Loucy (cell line): ENCODE results near the gene FHIT.

Experiments
- H2AFZ ChIP-seq: fragments of 200-600 bp; sonication (generic); 2 replicates; pipeline ENCODE4 v1.6.0; 2016; ENCODE audit warnings: antibody characterized with exemption, mild to moderate bottlenecking, low read length, moderate library complexity
- H3F3A ChIP-seq: fragments of 200-600 bp; 2 replicates; pipeline ENCODE4 v1.6.0; 2016; ENCODE audit warnings: antibody characterized with exemption, low read depth, mild to moderate bottlenecking
- H3K27me3 ChIP-seq: fragments of 200-600 bp; sonication (generic); 2 replicates; pipeline ENCODE4 v1.6.1; 2014; ENCODE audit warnings: low read length, mild to moderate bottlenecking; ENCODE audit not compliant: insufficient read depth, poor library complexity, severe bottlenecking
- H3K36me3 ChIP-seq: fragments of 200-600 bp; sonication (generic); 2 replicates; pipeline ENCODE4 v1.6.1; 2016; ENCODE audit warnings: low read length; ENCODE audit not compliant: insufficient read depth
- H3K4me1 ChIP-seq: fragments of 200-600 bp; sonication (generic); 2 replicates; pipeline ENCODE4 v1.5.1; 2014; ENCODE audit warnings: low read length, mild to moderate bottlenecking; ENCODE audit not compliant: insufficient read depth, poor library complexity, severe bottlenecking
- H3K4me2 ChIP-seq: fragments of 200-600 bp; sonication (generic); 2 replicates; pipeline ENCODE4 v1.6.0; 2014; ENCODE audit warnings: antibody characterized with exemption, low read length, low read depth, mild to moderate bottlenecking; ENCODE audit not compliant: poor library complexity, severe bottlenecking
- H3K4me3 ChIP-seq: fragments of 200-600 bp; sonication (generic); 2 replicates; pipeline ENCODE4 v1.5.1; 2014; ENCODE audit warnings: low read length, mild to moderate bottlenecking, mixed read lengths; ENCODE audit not compliant: poor library complexity, severe bottlenecking
- H3K79me2 ChIP-seq: fragments of 200-600 bp; sonication (generic); 2 replicates; pipeline ENCODE4 v1.6.1; 2014; ENCODE audit warnings: low read length; ENCODE audit not compliant: insufficient read depth
- H3K9ac ChIP-seq: fragments of 200-600 bp; sonication (generic); 2 replicates; pipeline ENCODE4 v1.6.0; 2014; ENCODE audit warnings: mild to moderate bottlenecking, low read depth, low read length, moderate library complexity; ENCODE audit not compliant: poor library complexity, severe bottlenecking
- H3K9me2 ChIP-seq: fragments of 200-600 bp; sonication (generic); replicated peaks from 2 replicates; pipeline ENCODE4 v1.6.1; 2016; ENCODE audit warnings: low read depth, low read length, mixed read lengths
- H3K9me3 ChIP-seq: fragments of 200-600 bp; sonication (generic); 2 replicates; pipeline ENCODE4 v1.6.1; 2014; ENCODE audit warnings: mild to moderate bottlenecking, antibody characterized with exemption, low read length, low read depth; ENCODE audit not compliant: insufficient read depth
- H4K20me1 ChIP-seq: fragments of 200-600 bp; sonication (generic); 2 replicates; pipeline ENCODE4 v1.6.0; 2014; ENCODE audit warnings: antibody characterized with exemption, low read length, mild to moderate bottlenecking; ENCODE audit not compliant: insufficient read depth, poor library complexity, severe bottlenecking
- CTCF ChIP-seq: fragments of 200-600 bp; sonication (generic); conservative IDR thresholded peaks from 2 replicates; pipeline ENCODE4 v1.5.1; 2014; ENCODE audit warnings: mild to moderate bottlenecking, antibody characterized with exemption, low read length
- EZH2phosphoT487 ChIP-seq: fragments of 200-600 bp; IDR thresholded peaks from 2 replicates; pipeline ENCODE4 v1.6.1; 2018; ENCODE audit warnings: antibody characterized with exemption, mild to moderate bottlenecking, moderate library complexity, borderline replicate concordance

FHIT gene

DNA sequence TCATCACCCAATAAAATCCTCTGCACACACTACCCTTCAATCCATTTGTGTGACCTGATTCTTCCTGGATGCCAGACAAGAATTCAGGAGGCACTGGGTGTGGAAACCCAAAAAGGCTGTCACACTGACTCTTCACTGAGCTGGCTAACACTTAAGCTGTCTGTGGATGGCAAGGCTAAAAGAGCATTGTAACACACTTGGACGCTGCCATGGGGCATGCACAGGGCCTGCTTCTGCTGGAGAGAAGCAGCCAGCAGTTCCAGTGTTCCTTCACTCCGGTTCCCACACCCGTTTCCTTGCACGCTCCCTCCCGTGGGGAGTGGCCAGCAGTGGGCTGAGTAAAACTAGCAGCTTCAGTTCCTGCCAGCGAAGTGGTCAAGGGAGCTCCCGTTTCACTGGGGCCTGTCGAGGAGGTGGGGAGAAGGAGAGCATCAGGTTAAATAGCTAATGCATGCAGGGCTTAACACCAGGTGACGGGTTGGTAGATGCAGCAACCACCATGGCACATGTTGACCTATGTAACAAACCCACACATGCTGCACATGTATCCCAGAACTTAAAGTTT lies 737.1 kb downstream of the FHIT start:
- Histone ChIP-seq H3K9ac (no peak overlapping the region), H3K9me2 (no peaks in the 10 kb centered on the region), H3K4me2 (no peak overlapping the region), H3K36me3 (no peaks in the 10 kb centered on the region), H3K4me3 (no peak overlapping the region), H3K4me1 (no peaks in the 10 kb centered on the region), H2AFZ (no peak overlapping the region), H3F3A (no peaks in the 10 kb centered on the region), H3K27me3 (no peaks in the 10 kb centered on the region), H4K20me1 (no peaks in the 10 kb centered on the region), H3K79me2 (no peaks in the 10 kb centered on the region), H3K9me3 (no peaks in the 10 kb centered on the region)
- TF ChIP-seq CTCF (no peak), EZH2phosphoT487 (no peak)

DNA sequence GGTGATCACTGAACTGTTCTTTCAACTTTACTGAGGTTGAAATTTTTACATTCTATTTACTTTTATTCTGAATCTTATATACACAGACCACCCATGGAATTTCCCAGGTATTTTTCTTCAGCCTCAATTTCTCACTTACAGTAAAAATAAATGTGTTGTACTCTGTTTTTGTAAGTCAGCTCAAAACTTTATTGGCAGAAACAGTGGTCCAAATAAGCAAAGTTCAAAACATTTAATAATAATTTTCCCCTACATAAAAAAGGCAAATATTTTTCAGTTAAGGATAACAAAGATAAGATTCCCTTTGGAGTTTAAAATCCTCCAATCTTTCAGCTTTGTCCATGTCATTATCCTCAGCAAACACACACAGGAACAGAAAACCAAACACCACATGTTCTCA lies 738.0 kb downstream of the FHIT start:
- Histone ChIP-seq H3K9me3 (no peaks in the 10 kb centered on the region), H3K27me3 (no peaks in the 10 kb centered on the region), H3K36me3 (no peaks in the 10 kb centered on the region), H3K4me2 (no peak overlapping the region), H3K9me2 (no peaks in the 10 kb centered on the region), H3F3A (no peaks in the 10 kb centered on the region), H3K4me3 (no peak overlapping the region), H3K9ac (no peak overlapping the region), H4K20me1 (no peaks in the 10 kb centered on the region), H3K4me1 (no peaks in the 10 kb centered on the region), H2AFZ (no peak overlapping the region), H3K79me2 (no peaks in the 10 kb centered on the region)
- no peak for TF ChIP-seq EZH2phosphoT487
- no peak for TF ChIP-seq CTCF

GRCh38 chr3:60512506-60512905 lies 738.7 kb downstream of the FHIT start:
- no peaks in the 10 kb centered on the region for H3K9me3 ChIP-seq
- no peak overlapping the region for H3K9ac ChIP-seq
- H3K27me3 ChIP-seq: no peaks in the 10 kb centered on the region
- no peak for TF ChIP-seq EZH2phosphoT487
- TF ChIP-seq CTCF: no peak
- no peaks in the 10 kb centered on the region for H3K36me3 ChIP-seq
- no peaks in the 10 kb centered on the region for H3F3A ChIP-seq
- no peaks in the 10 kb centered on the region for H3K9me2 ChIP-seq
- no peaks in the 10 kb centered on the region for H3K4me1 ChIP-seq
- H2AFZ ChIP-seq: no peak overlapping the region
- no peak overlapping the region for H3K4me2 ChIP-seq
- H3K4me3 ChIP-seq: no peak overlapping the region
- no peaks in the 10 kb centered on the region for H4K20me1 ChIP-seq
- H3K79me2 ChIP-seq: no peaks in the 10 kb centered on the region
